ENCODE results near the gene POLR3GL.

DNA sequence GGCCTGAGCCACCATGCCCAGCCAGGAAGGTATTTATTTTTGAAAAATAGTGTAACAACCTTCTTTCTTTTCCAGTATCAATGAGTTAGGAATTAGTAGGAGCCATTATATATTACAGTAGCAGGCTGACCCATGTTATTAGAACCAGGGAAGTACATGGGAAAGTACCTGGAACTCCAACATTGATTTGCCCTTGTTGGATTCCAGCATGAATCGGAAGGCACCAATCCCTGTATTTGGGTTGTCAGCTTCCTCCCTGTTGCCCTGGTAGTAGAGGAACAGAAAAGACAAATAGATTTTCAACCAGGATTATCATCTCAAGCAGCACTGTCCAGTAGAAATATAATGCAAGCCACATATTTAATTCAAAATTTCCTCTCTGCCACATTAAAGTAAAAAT is 27.1 kb upstream of the POLR3GL start:
- TF ChIP-seq, protein P1, sequence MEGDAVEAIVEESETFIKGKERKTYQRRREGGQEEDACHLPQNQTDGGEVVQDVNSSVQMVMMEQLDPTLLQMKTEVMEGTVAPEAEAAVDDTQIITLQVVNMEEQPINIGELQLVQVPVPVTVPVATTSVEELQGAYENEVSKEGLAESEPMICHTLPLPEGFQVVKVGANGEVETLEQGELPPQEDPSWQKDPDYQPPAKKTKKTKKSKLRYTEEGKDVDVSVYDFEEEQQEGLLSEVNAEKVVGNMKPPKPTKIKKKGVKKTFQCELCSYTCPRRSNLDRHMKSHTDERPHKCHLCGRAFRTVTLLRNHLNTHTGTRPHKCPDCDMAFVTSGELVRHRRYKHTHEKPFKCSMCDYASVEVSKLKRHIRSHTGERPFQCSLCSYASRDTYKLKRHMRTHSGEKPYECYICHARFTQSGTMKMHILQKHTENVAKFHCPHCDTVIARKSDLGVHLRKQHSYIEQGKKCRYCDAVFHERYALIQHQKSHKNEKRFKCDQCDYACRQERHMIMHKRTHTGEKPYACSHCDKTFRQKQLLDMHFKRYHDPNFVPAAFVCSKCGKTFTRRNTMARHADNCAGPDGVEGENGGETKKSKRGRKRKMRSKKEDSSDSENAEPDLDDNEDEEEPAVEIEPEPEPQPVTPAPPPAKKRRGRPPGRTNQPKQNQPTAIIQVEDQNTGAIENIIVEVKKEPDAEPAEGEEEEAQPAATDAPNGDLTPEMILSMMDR (conservative IDR thresholded peaks at IDR 0.05) = no peak
- TF ChIP-seq EZH2 (IDR thresholded peaks at IDR 0.05; ENCODE audit: low read depth) = no peak

Measured in PC-9 (cell line).